ENCODE measurements around the gene PCNX2.

Gene PCNX2

DNA sequence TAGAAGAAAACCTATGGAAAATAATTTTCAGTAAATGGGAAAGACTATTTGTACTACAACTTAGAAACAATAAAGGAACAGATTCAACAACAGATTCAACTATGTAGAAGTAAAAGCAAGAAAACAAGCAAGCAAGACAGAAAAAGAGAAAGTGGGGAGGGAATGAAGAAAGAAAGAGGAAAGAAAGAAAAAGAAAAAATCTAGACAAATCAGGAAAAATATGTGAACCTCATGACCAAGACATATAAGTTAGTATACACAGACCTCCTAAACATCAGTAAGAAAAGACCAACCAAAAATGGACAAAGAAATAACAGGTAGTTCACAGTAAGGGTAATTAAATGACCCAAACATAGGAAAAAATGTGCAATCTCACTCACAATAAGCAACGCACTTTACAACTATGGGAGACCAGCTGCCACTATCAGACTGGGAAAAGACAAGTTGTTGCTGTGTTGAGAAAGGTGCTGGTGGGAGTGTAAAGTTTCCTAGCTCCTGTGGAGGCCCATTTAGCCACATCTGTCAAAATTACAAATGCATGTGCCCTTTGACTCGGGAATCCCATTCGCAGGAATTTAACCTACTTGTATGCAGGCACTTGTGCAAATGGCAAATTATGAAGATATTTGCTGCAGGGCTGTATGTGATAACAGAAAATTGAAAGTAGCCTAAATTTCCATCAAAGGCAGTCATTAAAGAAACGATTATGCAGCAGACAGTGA is 18.1 kb upstream of the PCNX2 start:
- DNase-seq, result no peak

DNA sequence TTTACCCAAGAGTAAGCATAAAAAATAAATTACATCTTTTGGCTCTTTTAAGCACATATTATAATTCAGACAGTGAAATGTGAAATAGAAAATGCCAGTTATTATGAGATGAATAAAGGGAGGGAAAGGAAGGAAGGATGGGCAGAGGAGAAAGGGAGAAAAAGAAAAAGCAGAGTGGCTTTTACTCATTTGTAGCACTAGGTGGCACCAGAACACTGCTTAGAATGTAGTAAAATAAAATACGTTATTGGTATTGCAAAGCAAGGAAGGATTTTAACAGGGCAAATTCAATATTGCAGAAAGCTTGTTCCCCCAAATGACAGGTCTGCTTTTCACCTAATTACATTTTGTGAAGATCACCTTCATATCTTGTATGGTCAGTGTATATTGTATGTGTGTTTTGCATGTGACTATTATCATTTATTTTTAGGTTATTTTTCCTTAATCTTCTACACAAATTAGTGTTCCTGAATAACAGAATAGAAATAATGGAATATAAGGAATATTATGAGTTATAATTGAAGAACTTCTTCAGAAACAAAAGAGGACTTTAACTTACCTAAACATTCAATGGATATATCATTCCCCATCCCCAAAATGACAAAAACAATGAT is 9.1 kb upstream of the PCNX2 start:
- peak; percentile 33 for DNase-seq

DNA sequence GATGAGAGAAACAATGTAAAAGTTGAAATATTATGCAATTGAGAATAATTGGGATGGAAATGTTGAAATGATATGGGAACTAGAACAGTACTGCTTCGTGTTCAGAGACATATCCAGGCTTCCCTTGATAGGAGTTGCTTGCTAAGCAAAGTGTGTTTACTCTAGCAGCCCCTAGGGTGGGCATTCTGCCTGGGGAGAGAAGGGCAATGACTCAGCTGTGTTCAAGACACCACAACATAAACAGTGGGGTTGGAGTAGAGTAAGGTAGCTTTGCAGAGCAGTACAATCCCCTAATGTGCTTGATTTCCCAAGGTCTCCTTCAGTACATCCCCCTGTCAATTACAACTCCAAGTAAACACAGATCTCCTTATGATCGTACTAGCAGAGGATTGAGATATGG is 4.8 kb upstream of the PCNX2 start:
- no peak for DNase-seq

DNA sequence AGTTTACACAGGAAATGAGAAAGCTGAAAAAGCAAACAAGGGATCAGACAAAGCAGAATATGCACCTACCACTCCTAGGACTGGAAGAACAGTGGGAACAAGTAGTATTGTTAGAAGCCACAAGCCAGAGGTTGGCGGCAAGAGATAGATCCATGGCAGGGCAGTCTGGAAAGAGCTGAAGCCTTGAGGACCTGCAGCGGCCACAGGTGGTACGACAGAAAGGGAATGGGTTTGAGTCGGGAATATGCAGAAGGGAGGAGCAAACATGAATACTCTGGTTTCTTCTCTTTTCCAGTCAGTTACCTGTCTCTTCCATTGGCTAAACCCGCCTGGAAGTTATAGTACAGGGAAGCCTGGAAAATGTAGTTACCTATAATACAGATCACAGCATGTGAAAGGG is 3.9 kb upstream of the PCNX2 start:
- DNase-seq, result no peak

DNA sequence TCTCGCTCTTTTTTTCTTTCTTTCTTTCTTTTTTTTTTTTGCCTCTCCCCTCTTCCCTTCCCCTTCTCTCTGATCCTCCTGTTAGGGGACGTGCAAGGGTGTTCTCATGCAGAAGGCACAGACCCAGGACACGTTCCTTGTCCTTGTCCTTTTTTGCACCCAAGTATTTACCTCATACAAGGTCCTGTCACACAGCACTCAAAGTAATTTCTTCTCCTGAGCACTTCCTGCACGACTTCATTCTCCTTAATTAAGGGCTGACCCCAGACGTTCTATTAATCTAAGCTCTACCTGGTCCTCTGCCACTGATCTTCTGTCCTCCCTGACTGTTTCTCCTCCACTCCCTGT is 424 bp upstream of the PCNX2 start:
- no peak for DNase-seq

DNA sequence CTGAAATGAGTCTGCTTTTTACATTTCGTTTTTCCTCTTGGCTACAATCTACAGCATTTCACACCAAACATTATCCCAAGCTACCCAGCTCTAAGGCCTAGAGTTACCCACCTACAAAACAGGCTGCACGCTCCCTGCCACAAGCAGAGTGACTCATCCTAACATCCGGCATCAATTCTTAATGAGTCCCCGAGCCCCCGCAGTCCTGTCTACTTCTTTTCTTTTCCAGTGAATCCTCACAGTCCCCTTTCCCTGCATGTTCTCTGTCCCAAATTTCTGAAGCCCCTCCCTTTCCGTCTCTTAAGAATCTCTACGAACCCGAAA is 650 bp downstream of the PCNX2 start:
- DNase-seq, result peak; percentile 66

DNA sequence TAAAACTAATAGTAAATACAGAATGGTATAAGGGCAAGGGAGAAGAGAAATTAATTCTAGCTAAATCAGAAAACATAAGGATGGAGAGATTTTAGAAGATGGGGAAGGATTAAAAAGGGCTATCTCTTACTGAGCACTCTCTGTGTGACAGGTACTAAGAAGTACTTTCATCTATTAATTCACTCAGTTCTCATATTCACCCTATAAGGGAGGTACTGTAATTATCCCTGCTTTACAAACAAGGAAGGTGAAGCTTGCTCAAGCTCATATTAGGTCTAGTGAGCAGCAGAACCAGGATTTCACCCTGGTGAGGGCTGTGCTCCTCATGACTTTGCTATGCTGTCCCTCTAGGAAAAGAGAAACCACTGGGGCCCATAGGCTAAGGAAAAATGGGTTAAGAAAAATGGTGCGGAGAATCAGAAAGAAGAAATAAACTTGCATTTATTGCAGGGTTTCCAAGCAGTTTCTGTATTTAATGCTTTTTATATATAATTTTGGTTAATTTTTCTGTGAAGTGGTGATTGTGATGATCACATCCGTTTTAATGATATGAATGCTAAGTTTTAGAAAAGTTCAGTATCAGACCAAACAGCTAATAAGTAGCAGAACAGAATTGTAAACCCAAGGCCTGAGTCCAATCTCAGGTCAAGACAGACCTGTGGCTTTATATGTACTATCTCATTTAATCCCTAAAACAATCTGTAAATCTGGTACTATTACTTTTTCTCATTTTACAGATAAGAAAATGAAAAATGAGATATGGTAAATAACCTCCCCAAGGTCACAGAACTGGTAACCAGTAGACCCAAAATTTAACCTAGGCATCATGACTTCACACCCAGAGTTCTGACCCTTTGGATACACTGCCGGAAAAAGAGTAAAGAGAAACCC is 1.7 kb downstream of the PCNX2 start:
- DNase-seq, result no peak

DNA sequence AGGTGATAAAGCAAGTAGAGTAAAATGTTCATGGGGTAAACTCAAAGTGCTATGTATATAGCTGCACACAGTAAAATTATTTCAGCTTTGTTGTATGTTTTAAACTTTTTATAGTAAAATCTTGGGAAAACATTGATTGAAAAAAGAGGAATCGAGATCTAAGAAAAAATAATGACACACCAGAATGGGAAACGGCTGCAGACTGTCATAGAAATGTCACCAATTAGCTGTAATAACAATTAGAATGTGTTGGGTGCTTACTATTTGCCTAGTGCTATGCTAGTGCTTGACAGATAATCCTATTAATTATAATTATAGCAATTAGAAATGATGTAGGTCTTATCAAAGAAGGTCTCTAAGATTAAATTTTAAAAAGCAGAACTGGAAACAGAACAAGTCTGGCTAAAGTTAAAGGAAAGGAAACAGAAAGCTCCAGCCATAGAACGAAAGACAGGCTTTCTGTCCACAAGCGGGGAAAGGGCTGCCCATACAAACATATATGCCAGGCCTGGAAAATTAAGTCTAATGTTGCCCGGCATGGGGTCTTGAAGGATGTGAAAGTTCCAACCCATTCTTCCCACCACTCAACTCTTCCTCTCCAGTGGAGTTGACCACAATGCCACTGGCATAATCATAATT is 5.0 kb downstream of the PCNX2 start:
- no peak for DNase-seq

DNA sequence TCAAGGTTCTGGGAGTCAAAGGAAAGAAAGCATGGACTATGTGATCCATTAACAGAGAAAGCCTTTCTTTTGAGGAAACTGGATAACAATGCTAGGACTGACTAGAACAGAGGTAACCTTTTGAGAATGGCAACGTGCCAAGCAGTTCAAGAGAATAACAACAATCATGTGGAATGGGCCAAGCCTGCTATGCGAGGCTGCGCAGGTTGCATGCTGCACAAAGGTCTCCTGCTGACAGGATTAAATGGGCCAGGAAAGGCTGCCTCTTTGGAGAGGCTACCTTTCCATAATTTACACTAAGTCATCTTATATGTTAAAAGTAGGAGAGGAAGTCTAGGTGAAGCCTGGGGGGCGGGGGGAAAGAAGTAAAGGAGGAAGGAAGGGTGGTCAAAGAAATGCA is 5.8 kb downstream of the PCNX2 start:
- no peak for DNase-seq

DNA sequence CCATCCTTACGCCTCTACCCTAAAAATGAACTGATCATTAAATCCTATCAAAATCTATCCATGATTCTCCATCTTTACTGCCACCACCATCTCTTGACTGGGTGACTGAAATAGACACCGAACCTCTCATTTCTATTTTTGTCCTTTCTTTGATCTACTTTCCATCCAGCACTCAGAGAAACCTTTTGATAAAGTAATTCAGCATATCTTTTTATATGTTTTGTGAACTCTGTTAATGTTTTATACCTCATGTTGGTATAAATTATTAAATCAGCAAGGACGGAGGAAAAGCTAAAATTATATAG is 13.0 kb downstream of the PCNX2 start:
- DNase-seq, result no peak

DNA sequence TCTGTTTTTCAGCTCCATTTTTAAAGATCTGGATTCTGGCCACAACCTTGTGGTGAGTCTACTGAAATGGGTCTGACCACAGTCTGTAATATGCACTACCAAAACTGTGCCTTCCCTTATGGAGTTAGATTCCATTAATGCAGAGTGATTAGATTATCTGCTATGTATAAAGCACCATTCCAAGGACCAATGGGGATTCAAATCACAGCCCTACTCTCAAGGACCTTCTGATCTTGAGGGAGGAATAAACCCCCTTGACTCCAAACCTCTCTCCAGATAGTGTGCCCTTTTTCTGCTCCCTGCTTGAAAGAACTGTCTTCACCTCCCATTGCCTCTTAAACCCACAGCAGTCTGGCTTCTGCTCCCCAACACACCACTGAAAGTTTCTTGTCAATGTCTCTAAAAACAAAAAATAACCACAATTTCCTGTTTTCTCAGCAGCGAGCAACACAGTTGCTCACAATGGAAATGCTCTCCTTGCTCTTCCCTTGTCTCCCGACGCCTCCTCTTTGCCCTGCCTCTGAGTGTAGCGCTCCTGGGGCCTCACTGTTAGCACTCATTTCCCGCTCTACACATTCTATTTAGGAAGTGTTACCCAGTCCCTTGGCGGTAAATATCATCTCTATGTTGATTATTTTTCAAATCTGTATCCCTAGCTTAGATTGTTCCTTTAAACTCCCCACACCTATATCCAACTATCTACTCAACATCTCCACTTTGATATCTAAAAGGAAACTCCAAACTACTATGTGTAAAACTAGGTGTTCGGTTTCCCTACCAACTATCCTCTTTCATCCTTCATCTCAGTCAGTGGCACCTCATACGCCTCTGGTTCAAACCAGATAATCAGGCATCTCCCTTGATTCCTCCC is 13.6 kb downstream of the PCNX2 start:
- DNase-seq, result peak; percentile 57

DNA sequence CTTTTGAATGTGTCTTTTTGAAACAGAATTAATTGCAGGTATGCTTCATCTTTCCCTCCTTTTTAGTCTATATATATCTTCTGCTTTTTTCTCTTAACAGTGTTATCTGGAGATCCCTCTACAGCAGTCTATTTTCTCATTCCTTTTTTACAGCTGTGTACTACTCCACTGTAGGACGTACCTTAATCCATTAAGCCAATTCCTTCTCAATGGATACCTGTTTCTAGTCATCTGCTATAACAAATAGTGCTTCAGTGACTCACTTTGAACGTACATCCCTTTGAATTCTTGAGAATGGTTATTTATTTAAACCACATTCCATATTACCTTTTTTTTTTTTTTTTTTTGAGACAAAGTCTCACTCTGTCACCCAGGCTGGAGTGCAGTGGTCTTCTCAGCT is 15.6 kb downstream of the PCNX2 start:
- DNase-seq, result no peak

DNA sequence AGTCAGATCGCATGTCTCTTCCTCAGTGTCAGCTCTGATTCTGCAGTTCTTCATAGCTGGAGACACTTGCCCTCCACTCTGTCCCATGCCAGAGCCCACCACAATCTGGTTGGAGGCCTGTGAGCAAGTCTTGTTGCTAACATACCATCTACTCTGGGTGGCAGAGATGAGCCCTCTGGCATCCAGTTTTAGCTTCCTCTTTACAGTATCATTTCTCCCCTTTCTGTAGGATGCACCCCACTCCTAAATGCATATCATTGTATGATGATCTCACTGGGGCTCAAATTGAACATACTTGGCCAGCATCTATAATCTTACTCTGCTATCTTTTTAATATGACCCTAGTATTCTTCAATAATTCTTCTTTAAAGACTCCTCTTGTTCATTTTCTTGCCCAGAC is 16.9 kb downstream of the PCNX2 start:
- DNase-seq, result no peak

DNA sequence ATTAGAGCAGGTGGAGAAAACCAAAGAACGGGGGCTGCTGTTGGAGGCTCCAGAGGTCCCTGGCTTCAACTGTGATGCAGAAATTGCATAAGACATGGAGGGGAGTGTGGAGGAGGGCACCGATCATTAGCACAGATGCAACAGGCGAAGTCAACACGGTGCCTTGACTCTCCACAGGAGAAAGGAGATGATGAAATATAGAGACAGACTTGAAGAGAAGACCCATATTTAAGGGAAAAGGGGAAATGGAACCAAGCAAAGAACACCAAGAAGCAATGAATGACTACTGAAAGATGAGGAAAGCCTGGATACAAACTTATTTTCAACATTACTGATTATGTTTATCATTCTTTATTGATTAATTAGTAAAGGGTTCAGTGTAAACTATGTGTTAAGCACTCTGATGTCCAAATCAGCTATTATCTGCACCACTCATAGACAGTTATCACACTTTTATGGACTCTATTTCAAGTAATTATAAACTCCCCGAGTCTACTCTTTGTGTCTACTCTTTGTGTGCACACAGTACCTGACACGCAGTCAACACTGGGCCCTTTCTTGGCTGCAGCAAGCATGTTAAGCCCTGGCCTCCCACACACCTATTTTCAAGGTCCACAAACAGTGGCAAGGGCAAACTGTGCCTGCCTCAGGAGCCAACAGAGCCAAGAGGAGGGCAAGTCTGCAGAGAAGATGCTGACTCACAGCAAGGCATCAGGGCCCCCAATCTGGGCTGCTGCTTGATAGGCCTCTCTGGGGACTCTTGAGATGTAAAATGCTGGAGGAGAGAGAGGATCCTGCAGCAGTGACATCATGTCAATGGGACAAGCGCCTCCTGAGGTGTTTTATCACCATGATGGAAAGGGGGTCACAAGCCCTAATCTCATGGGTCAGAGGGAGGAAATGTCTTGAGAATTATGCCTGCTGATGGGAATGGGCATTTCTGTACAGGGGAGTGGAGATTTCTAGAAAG is 17.6 kb downstream of the PCNX2 start:
- DNase-seq, result no peak

DNA sequence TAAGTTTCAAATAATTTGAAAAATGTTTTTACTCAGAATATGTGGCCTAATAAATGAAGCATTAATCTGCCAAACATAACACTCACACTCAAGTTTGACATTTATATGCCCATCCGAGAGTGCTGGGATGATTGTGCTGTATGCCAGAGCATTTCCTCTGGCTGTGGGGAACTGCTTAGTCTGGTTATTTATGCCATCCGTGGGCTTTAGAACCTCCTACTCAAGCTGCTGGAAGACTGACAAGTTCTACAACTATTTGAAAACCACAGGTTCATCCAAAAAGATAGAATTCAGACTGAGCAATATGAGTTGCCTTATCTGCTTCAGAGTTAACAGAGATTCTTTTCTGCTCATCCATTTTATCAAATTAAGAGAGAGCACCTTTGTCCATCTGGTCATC is 25.9 kb downstream of the PCNX2 start:
- DNase-seq, result peak; percentile 32

DNA sequence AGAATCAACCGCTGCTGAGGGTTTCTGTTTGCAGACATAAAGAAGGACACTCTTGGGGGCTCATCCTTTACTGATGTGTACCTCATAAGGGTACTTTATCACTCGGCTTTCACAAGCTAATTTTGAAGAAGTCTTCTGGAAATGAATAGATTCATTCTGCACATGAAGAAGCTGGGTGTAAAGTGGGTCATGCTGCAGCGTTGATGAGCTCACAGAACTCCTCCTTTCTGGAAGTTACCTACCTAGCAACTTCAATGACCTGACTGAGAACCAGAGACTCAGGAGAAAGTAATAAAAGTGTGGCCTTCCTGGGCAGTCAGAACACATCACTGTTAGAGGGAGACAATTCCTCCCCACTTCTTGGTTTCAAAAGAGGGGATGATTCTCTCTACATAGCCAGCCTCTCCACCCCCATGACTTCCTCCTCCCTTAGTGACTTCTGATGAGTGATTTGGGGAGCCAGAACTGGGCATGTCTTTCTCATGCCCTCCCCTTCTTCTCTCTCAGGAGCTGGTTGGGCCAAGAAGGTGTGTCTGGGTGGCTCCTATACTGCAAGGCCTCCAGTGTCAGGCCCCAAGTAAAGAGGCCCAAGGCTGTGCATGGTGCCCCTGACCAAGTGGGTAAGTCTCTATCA is 27.0 kb downstream of the PCNX2 start:
- no peak for DNase-seq

DNA sequence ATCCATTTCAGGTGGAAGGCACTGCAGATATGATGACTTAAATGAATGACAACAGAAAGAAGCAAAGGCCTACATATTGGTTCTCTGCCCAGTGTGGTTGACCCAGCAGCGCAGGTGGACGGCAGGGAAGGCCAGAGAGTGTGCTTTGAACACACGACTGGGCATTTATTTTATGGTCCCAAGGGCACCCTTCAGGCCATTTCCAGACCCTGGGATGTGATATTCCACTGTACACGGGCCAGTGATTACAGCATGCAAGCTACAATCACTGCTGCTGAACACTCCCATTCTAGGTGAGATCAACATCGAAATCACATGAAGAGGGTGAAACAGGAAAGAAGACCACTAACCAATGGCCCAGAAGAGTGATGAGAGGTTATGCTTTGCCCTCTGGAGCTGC is 33.8 kb downstream of the PCNX2 start:
- DNase-seq, result no peak

DNA sequence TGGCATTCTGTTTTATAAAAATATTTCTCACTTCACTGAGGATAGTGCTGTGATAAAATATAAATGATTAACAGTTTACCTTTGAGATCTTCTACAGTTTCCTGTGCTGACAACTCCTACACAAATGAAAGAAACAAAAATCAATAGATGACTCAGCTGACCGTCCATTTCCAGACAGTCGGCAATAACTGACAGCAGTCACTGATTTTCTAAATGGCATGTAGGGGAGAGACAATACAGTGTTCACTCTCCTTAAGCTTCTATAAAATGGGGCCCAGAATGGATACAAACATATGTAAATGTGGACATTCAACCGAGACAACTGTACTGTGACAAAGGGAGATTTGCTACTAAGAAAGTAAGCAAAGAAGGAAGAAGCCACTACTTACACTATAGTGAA is 34.3 kb downstream of the PCNX2 start:
- no peak for DNase-seq

DNA sequence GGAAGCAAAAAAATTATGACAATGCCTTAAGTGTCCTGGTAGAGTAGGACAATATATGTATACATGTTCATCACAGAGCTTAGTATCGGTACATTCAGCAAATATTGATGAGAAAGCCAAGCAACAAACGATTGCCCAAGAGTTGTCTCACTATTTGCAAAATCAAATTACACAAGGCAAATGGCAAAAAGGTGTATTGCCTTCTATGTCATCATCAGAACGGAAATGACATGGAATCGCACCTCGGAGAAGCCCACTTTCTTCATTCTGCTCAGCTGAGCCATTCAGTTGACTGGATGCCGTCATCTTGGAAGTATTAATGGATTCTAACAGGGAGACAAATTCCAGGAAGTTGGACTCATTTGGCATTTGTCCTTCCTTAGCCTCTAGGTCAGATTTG is 37.7 kb downstream of the PCNX2 start:
- DNase-seq, result no peak

DNA sequence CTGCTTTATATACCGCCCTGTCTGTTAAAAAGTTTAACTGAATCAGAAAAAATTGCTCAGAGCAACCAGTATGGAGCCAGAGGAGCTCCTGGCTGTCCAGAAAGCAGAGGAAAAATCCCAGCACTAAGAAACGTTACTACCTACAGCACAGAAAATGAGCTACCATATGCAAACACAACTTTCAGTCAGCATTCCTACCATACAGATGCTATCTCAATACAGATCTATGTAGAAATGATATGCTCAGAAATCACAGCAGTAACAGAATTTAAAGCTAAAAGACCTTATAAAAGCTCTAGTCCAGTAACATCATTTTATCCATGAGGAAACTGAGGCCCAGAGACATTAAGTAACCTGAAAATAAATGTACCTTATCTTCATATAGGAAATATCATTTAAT is 38.7 kb downstream of the PCNX2 start:
- DNase-seq, result no peak

DNA sequence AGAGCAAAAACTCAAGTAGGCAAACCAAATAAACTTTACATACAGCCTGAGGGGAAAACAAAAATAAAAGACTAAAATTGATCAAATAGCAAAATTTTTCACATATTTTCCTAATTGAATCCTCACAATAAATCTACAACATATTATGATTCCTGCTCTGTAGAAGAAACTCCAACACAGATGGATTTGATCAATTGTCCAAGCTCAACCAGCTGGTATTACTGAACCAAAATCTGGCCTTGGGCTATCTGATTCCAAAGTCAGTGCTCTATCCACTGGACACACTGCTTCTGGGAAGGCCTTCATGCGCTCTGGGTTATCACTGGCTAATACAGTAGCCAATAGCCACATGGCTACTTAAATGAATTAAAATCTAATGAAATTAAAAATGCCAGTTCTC is 39.3 kb downstream of the PCNX2 start:
- no peak for DNase-seq
